ENCODE data around the gene DUS1L.
A peak's percentile ranks its signal among the peaks of the same experiment; 100 is the strongest.

Gene DUS1L

DNA sequence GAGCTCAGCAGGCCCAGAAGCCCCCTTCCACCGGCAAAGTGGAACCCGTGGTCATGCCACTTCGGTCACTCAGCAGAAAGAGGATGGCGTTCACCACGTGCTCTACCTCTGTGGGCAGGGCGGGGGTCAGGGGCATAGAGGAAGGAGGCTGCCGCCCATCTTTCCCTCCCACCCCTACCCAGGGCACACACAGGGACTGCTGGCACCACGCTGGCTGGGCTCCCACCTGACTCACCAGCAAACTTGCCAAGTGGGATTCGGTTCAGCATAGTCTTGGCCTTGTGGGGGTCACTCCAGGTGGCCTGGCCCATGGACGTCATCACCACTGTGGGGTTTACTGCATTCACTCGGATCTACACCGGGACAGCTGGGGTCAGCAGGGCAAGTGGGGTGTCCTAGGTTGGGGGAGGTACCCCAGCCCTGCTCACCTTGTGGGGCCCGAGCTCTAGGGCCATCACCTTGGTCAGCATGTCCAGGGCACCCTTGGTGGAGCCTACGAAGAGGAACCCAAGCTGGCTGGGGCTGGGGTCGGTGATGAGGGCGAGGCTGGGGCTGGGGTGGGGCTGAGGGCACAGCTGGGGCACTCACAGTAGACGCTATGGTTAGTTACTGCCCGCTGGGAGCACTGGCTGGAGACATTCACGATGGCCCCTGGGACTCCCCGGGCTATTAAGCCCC, 29.5 kb downstream of the DUS1L start:
- H3K4me1 ChIP-seq (ENCODE audit: control insufficient read depth, low read length): peaks cover 30% of the 10 kb centered on the region
- H3K27me3 ChIP-seq (ENCODE audit: control insufficient read depth, low read length): no peaks in the 10 kb centered on the region
- H3K79me2 ChIP-seq (ENCODE audit: control insufficient read depth, low read length): peaks cover 12% of the 10 kb centered on the region
- no peaks in the 10 kb centered on the region for H3K9me3 ChIP-seq (ENCODE audit: control insufficient read depth, insufficient read depth, low read length)
- H3K36me3 ChIP-seq (ENCODE audit: control insufficient read depth, low read length): peaks cover 21% of the 10 kb centered on the region
- H3F3A ChIP-seq (ENCODE audit: control insufficient read depth, insufficient read depth): peaks cover 9% of the 10 kb centered on the region
- TF ChIP-seq EZH2phosphoT487 (IDR thresholded peaks at IDR 0.05; ENCODE audit: borderline replicate concordance, low read length): no peak
- TF ChIP-seq, protein P1, sequence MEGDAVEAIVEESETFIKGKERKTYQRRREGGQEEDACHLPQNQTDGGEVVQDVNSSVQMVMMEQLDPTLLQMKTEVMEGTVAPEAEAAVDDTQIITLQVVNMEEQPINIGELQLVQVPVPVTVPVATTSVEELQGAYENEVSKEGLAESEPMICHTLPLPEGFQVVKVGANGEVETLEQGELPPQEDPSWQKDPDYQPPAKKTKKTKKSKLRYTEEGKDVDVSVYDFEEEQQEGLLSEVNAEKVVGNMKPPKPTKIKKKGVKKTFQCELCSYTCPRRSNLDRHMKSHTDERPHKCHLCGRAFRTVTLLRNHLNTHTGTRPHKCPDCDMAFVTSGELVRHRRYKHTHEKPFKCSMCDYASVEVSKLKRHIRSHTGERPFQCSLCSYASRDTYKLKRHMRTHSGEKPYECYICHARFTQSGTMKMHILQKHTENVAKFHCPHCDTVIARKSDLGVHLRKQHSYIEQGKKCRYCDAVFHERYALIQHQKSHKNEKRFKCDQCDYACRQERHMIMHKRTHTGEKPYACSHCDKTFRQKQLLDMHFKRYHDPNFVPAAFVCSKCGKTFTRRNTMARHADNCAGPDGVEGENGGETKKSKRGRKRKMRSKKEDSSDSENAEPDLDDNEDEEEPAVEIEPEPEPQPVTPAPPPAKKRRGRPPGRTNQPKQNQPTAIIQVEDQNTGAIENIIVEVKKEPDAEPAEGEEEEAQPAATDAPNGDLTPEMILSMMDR (IDR thresholded peaks at IDR 0.05; ENCODE audit: low read depth, low read length, poor library complexity, severe bottlenecking): no peak
- no peak overlapping the region for H3K27ac ChIP-seq (ENCODE audit: low read depth, low read length)
- H4K20me1 ChIP-seq (ENCODE audit: control insufficient read depth, insufficient read depth, low read depth, low read length): peaks cover 5% of the 10 kb centered on the region
- no peaks in the 10 kb centered on the region for H3K9me2 ChIP-seq (replicated peaks; ENCODE audit: control insufficient read depth, low read length)
- peak overlapping the region; percentile 99 for H3K4me2 ChIP-seq (ENCODE audit: low read length)
- H3K4me3 ChIP-seq (ENCODE audit: low read length): peak overlapping the region; percentile 96

- peak overlapping the region; percentile 99; the same call in 1 of the 2 replicates for H3K4me2 ChIP-seq (ENCODE audit: low read length)
- H3K36me3 ChIP-seq (ENCODE audit: control insufficient read depth, low read length): peaks cover 21% of the 10 kb centered on the region
- no peaks in the 10 kb centered on the region for H3K27me3 ChIP-seq (ENCODE audit: control insufficient read depth, low read length)
- TF ChIP-seq, protein P1 (IDR thresholded peaks at IDR 0.05; ENCODE audit: low read depth, low read length, poor library complexity, severe bottlenecking): no peak
- no peak for TF ChIP-seq EZH2phosphoT487 (IDR thresholded peaks at IDR 0.05; ENCODE audit: borderline replicate concordance, low read length)
- H3K79me2 ChIP-seq (ENCODE audit: control insufficient read depth, low read length): peaks cover 12% of the 10 kb centered on the region
- peaks cover 5% of the 10 kb centered on the region for H4K20me1 ChIP-seq (ENCODE audit: control insufficient read depth, insufficient read depth, low read depth, low read length)
- no peaks in the 10 kb centered on the region for H3K9me3 ChIP-seq (ENCODE audit: control insufficient read depth, insufficient read depth, low read length)
- no peaks in the 10 kb centered on the region for H3K9me2 ChIP-seq (replicated peaks; ENCODE audit: control insufficient read depth, low read length)
- peaks cover 9% of the 10 kb centered on the region for H3F3A ChIP-seq (ENCODE audit: control insufficient read depth, insufficient read depth)
- H3K4me3 ChIP-seq (ENCODE audit: low read length): no peak overlapping the region
- H3K4me1 ChIP-seq (ENCODE audit: control insufficient read depth, low read length): peaks cover 35% of the 10 kb centered on the region
- H3K27ac ChIP-seq (ENCODE audit: low read depth, low read length): no peak overlapping the region
Measured at GRCh38 chr17:82035488-82035887, 30.1 kb downstream of the DUS1L start.

DNA sequence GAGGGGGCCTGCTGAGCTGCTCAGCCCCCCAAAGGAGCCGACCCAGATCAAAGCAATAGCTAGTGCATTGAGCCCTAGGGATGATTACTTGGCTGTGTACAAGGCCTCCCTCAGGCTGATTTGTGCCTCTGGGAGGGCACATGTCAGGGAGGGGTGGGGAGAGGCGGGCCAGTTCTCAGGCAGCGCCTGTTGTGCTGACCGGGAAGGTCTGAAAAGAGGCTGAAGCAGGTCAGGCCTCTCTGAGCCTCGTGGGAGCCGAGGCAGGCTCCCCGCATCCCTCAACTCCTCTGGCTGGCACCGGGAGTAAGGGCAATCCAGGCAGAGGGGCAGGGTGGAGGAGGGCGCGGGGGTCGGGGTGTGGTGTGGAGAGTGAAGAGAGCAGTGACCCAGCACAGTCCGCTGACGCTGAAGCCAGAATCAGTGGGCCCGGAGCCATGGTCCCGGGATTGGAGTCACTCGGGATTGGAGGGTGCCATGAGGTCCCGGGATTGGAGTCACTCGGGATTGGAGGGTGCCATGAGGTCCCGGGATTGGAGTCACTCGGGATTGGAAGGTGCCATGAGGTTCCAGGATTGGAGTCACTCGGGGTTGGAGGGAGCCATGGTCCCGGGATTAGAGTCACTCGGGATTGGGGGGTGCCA, 31.1 kb downstream of the DUS1L start:
- TF ChIP-seq, protein P1 (IDR thresholded peaks at IDR 0.05; ENCODE audit: low read depth, low read length, poor library complexity, severe bottlenecking): no peak
- TF ChIP-seq EZH2phosphoT487 (IDR thresholded peaks at IDR 0.05; ENCODE audit: borderline replicate concordance, low read length): no peak
- H3K4me1 ChIP-seq (ENCODE audit: control insufficient read depth, low read length): peaks cover 39% of the 10 kb centered on the region
- H3K9me2 ChIP-seq (replicated peaks; ENCODE audit: control insufficient read depth, low read length): no peaks in the 10 kb centered on the region
- H4K20me1 ChIP-seq (ENCODE audit: control insufficient read depth, insufficient read depth, low read depth, low read length): peaks cover 5% of the 10 kb centered on the region
- H3K4me3 ChIP-seq (ENCODE audit: low read length): no peak overlapping the region
- H3F3A ChIP-seq (ENCODE audit: control insufficient read depth, insufficient read depth): peaks cover 9% of the 10 kb centered on the region
- H3K4me2 ChIP-seq (ENCODE audit: low read length): no peak overlapping the region
- peaks cover 21% of the 10 kb centered on the region for H3K36me3 ChIP-seq (ENCODE audit: control insufficient read depth, low read length)
- peaks cover 12% of the 10 kb centered on the region for H3K79me2 ChIP-seq (ENCODE audit: control insufficient read depth, low read length)
- no peak overlapping the region for H3K27ac ChIP-seq (ENCODE audit: low read depth, low read length)
- no peaks in the 10 kb centered on the region for H3K27me3 ChIP-seq (ENCODE audit: control insufficient read depth, low read length)
- H3K9me3 ChIP-seq (ENCODE audit: control insufficient read depth, insufficient read depth, low read length): no peaks in the 10 kb centered on the region

All from DOHH2 (cell line).